ENCODE data around the gene EDIL3.
"Not testable (repeated sequence)": the region's sequence is repeated elsewhere in the genome, so short reads cannot be mapped to it uniquely, and the experiment has no call there.

The EDIL3 gene

GRCh38 chr5:84372066-84372695 lies 12.5 kb downstream of the EDIL3 start:
- DNase-seq (ENCODE audit: low read depth in 1 of 2, low spot score in 1 of 2), result no peak
- no peak for TF ChIP-seq JUND (IDR thresholded peaks at IDR 0.05; ENCODE audit: low read depth)
- in situ Hi-C loops (cut with HindIII; ENCODE audit: low pct_unique_long_range_greater_than_20kb, low sequenced_read_pairs), result no loop called here

GRCh38 chr5:84370176-84370575 lies 14.5 kb downstream of the EDIL3 start:
- TF ChIP-seq JUND (IDR thresholded peaks at IDR 0.05; ENCODE audit: low read depth), result no peak
- DNase-seq (ENCODE audit: low read depth in 1 of 2, low spot score in 1 of 2), result no peak
- in situ Hi-C loops (cut with HindIII; ENCODE audit: low pct_unique_long_range_greater_than_20kb, low sequenced_read_pairs), result no loop called here

- no peak for TF ChIP-seq JUND (IDR thresholded peaks at IDR 0.05; ENCODE audit: low read depth)
- no peak for DNase-seq (ENCODE audit: low read depth in 1 of 2, low spot score in 1 of 2)
- in situ Hi-C loops (cut with HindIII; ENCODE audit: low pct_unique_long_range_greater_than_20kb, low sequenced_read_pairs), result no loop called here
Observed at GRCh38 chr5:84364043-84364442, 20.6 kb downstream of the EDIL3 start.

GRCh38 chr5:84362061-84362720 lies 22.5 kb downstream of the EDIL3 start:
- TF ChIP-seq JUND (IDR thresholded peaks at IDR 0.05; ENCODE audit: low read depth), result no peak
- in situ Hi-C loops (cut with HindIII; ENCODE audit: low pct_unique_long_range_greater_than_20kb, low sequenced_read_pairs), result no loop called here
- no peak for DNase-seq (ENCODE audit: low read depth in 1 of 2, low spot score in 1 of 2)

GRCh38 chr5:84361572-84361971 lies 23.1 kb downstream of the EDIL3 start:
- no peak for TF ChIP-seq JUND (IDR thresholded peaks at IDR 0.05; ENCODE audit: low read depth)
- no peak for DNase-seq (ENCODE audit: low read depth in 1 of 2, low spot score in 1 of 2)
- in situ Hi-C loops (cut with HindIII; ENCODE audit: low pct_unique_long_range_greater_than_20kb, low sequenced_read_pairs), result no loop called here

GRCh38 chr5:84360056-84360455 lies 24.6 kb downstream of the EDIL3 start:
- in situ Hi-C loops (cut with HindIII; ENCODE audit: low pct_unique_long_range_greater_than_20kb, low sequenced_read_pairs), result no loop called here
- no peak for TF ChIP-seq JUND (IDR thresholded peaks at IDR 0.05; ENCODE audit: low read depth)
- DNase-seq (ENCODE audit: low read depth in 1 of 2, low spot score in 1 of 2), result no peak

- no peak for DNase-seq (ENCODE audit: low read depth in 1 of 2, low spot score in 1 of 2)
- in situ Hi-C loops (cut with HindIII; ENCODE audit: low pct_unique_long_range_greater_than_20kb, low sequenced_read_pairs), result no loop called here
Observed at GRCh38 chr5:84354101-84354500, 30.6 kb downstream of the EDIL3 start.

GRCh38 chr5:84344788-84345187 lies 39.9 kb downstream of the EDIL3 start:
- no peak for TF ChIP-seq JUND (IDR thresholded peaks at IDR 0.05; ENCODE audit: low read depth)
- in situ Hi-C loops (cut with HindIII; ENCODE audit: low pct_unique_long_range_greater_than_20kb, low sequenced_read_pairs), result no loop called here

More at GRCh38 chr5:84354101-84354500, 30.6 kb downstream of the EDIL3 start:
- TF ChIP-seq JUND (IDR thresholded peaks at IDR 0.05; ENCODE audit: low read depth), result no peak

GRCh38 chr5:84343171-84343570 lies 41.5 kb downstream of the EDIL3 start:
- in situ Hi-C loops (cut with HindIII; ENCODE audit: low pct_unique_long_range_greater_than_20kb, low sequenced_read_pairs), result no loop called here
- DNase-seq (ENCODE audit: low read depth in 1 of 2, low spot score in 1 of 2), result no peak
- TF ChIP-seq JUND (IDR thresholded peaks at IDR 0.05; ENCODE audit: low read depth), result no peak

More at GRCh38 chr5:84344788-84345187, 39.9 kb downstream of the EDIL3 start:
- DNase-seq (ENCODE audit: low read depth in 1 of 2, low spot score in 1 of 2), result no peak

GRCh38 chr5:84332106-84332505 lies 52.6 kb downstream of the EDIL3 start:
- DNase-seq (ENCODE audit: low read depth in 1 of 2, low spot score in 1 of 2), result no peak
- in situ Hi-C loops (cut with HindIII; ENCODE audit: low pct_unique_long_range_greater_than_20kb, low sequenced_read_pairs), result no loop called here
- TF ChIP-seq JUND (IDR thresholded peaks at IDR 0.05; ENCODE audit: low read depth), result no peak

GRCh38 chr5:84327591-84327990 lies 57.1 kb downstream of the EDIL3 start:
- DNase-seq (ENCODE audit: low read depth in 1 of 2, low spot score in 1 of 2), result no peak
- no peak for TF ChIP-seq JUND (IDR thresholded peaks at IDR 0.05; ENCODE audit: low read depth)
- in situ Hi-C loops (cut with HindIII; ENCODE audit: low pct_unique_long_range_greater_than_20kb, low sequenced_read_pairs), result no loop called here

GRCh38 chr5:84322646-84323045 lies 62.0 kb downstream of the EDIL3 start:
- DNase-seq (ENCODE audit: low read depth in 1 of 2, low spot score in 1 of 2), result no peak
- no peak for TF ChIP-seq JUND (IDR thresholded peaks at IDR 0.05; ENCODE audit: low read depth)
- in situ Hi-C loops (cut with HindIII; ENCODE audit: low pct_unique_long_range_greater_than_20kb, low sequenced_read_pairs), result no loop called here

GRCh38 chr5:84317826-84318225 lies 66.9 kb downstream of the EDIL3 start:
- in situ Hi-C loops (cut with HindIII; ENCODE audit: low pct_unique_long_range_greater_than_20kb, low sequenced_read_pairs), result not testable (repeated sequence)

GRCh38 chr5:84312280-84312679 lies 72.4 kb downstream of the EDIL3 start:
- in situ Hi-C loops (cut with HindIII; ENCODE audit: low pct_unique_long_range_greater_than_20kb, low sequenced_read_pairs); DNase-seq (ENCODE audit: low read depth in 1 of 2, low spot score in 1 of 2): not testable (repeated sequence)

More at GRCh38 chr5:84317826-84318225, 66.9 kb downstream of the EDIL3 start:
- DNase-seq (ENCODE audit: low read depth in 1 of 2, low spot score in 1 of 2), result not testable (repeated sequence)

- in situ Hi-C loops (cut with HindIII; ENCODE audit: low pct_unique_long_range_greater_than_20kb, low sequenced_read_pairs); DNase-seq (ENCODE audit: low read depth in 1 of 2, low spot score in 1 of 2): not testable (repeated sequence)
Observed at GRCh38 chr5:84309850-84310249, 74.8 kb downstream of the EDIL3 start.

Measured in T47D (cell line).